Stimulated activated CD4-positive, alpha-beta T cell treated with anti-CD3 and anti-CD28 coated beads, Interleukin-15, amount 100 ng/mL, for 24 hours (primary cell): ENCODE data around the gene TMEM222.
"Not testable (repeated sequence)": the region's sequence is repeated elsewhere in the genome, so short reads cannot be mapped to it uniquely, and the experiment has no call there.

Source experiments
- DNase-seq: peaks from one replicate; pipeline ENCODE4 v3.0.0-alpha.2; 2020

Gene TMEM222

GRCh38 chr1:27380766-27381733, 59.1 kb downstream of the TMEM222 start:
- DNase-seq: no peak

DNA sequence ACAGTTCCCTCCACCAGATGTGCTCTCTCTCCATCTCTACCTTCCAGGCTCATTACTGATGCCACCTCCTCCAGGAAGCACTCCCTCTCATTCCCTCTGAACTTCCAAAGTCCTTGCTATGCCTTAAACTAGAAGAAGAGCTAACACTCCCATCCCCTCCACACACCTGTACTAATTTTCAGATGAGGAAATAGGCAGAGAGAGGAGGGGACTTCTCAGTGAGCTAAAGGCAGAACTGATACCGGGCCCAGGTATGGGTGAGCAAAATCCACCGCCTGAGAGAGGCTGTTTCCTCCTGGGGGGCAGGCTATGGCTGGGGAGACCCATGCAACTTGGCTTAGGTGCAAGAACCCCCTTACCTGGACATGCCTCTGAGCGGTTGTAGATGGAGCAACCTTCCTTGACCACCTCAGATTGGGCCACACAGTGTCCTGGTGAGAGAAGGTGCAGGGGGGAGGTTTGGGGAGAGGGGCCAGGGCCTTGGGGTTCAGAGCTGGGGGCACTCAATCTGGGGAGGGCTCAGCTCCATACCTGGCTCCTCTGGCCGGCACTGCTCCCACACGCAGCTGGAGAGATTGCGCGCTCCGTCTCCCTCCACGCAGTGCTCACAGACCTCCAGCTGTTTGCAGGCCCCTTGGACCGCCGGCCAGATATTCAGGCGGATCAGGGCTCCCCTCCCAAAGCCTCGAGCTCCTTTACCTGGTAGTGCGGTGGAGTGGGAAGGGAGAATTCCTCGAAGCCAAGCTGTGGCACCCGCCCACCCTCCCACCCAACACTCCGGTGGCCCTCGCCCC, 60.2 kb downstream of the TMEM222 start:
- DNase-seq: no peak

GRCh38 chr1:27383039-27383605, 61.2 kb downstream of the TMEM222 start, which contains the start of gene CD164L2:
TSS of gene CD164L2 (minus strand) at chr1:27383333. CDS start at chr1:27383239, 94 bp downstream.
- peak; percentile 54 for DNase-seq

DNA sequence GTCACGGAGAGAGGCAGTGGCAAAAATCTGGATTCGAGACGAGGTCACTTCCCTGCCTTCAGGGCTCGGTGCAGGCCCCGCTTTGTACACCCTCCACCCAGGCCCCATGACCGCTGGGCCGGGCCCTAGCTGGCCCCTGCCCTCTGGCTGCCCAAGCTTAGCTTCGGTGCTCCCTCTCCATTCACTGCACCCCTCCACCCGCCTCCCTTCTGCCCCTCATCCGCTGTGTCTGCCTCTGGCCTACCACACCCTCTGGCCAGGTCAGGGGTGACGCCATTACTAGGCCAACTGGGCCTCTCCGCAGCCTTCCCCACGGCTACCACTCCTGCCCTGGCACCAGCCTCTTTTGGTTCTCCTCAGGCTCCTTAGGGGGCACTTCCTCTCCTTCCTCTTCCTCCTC, 61.7 kb downstream of the TMEM222 start:
- DNase-seq: no peak

- DNase-seq: not testable (repeated sequence)
Observed at GRCh38 chr1:27384797-27385196, 62.8 kb downstream of the TMEM222 start.
